K562 (cell line): Measurements from ENCODE around the gene ESPL1. TPM values are rescaled to one million over a fixed set of nuclear protein-coding genes. Genes with fewer than 3 reads are reported as not detected.

Experiments used
- ATAC-seq: fragments of 200-7000 bp; cut with Tn5 transposase; 3 replicates; pipeline ENCODE4 v1.9.1; 2020; ENCODE audit warnings: moderate library complexity
- BruUV-seq: library from RNA; stranded (reverse); fragments of 400-500 nt; replicated peaks from 2 replicates; lab custom pipeline; 2021; lab: Mats Ljungman, UMichigan
- CTCF ChIA-PET: fragments of 300-600 bp; formaldehyde crosslinking; extraction: SDS; loops from one replicate; lab custom pipeline; 2021; ENCODE audit warnings: low intra/inter-chr PET ratio; lab: Yijun Ruan, JAX
- POLR2A ChIA-PET: fragments of 300-600, 350-650 bp; sonication (Branson Sonifier 250); formaldehyde crosslinking; extraction: SDS; loops from one replicate; lab custom pipeline; 2021; ENCODE audit warnings: antibody characterized with exemption, inconsistent platforms; lab: Yijun Ruan, JAX
- DNase-seq, 4 experiments: peaks; one replicate each; pipeline versions ENCODE4 v3.0.0 to v3.0.0-alpha.2; 2011 to 2018; ENCODE audit warnings: low spot score in 3 of 4, mixed read lengths in 3 of 4; ENCODE audit errors: extremely low read depth in 1 of 4
- FAIRE-seq: peaks from 2 replicates; lab custom pipeline; 2011; peaks lifted over from hg19 to GRCh38; lab: Jason Lieb, UNC
- H2AFZ ChIP-seq: 2 replicates; pipeline ENCODE4 v1.6.0; 2011; ENCODE audit warnings: low read depth, low read length, control low read depth, inconsistent platforms
- H3K27ac ChIP-seq: fragments of 200-600 bp; 3 replicates; pipeline ENCODE4 v1.8.0; 2011; ENCODE audit warnings: low read depth, mild to moderate bottlenecking, control low read depth, inconsistent platforms, low read length, moderate library complexity, mixed read lengths; ENCODE audit errors: extremely low read depth
- H3K27me3 ChIP-seq, 2 experiments: fragments of 300-600 bp in 1 of 2; 2 replicates in 1 of 2; 3 replicates in 1 of 2; pipeline versions ENCODE4 v1.6.0 to v1.8.0; 2011; ENCODE audit warnings: inconsistent platforms in 2 of 2, low read length in 2 of 2, mild to moderate bottlenecking in 1 of 2, mixed read lengths in 1 of 2, moderate library complexity in 1 of 2; ENCODE audit not compliant: control insufficient read depth in 2 of 2, insufficient read depth in 2 of 2
- H3K36me3 ChIP-seq: fragments of 300-600 bp; 3 replicates; pipeline ENCODE4 v1.8.0; 2011; ENCODE audit warnings: mild to moderate bottlenecking, low read length, inconsistent platforms; ENCODE audit not compliant: control insufficient read depth, insufficient read depth
- H3K4me1 ChIP-seq, 2 experiments: fragments of 200-600 bp in 1 of 2; replicated peaks in 1 of 2; 2 replicates in 1 of 2; 3 replicates in 1 of 2; pipeline versions ENCODE4 v1.5.1 to v1.8.0; 2011; ENCODE audit warnings: inconsistent platforms in 2 of 2, low read length in 2 of 2, mild to moderate bottlenecking in 1 of 2, mixed read lengths in 1 of 2, moderate library complexity in 1 of 2; ENCODE audit not compliant: control insufficient read depth in 2 of 2, insufficient read depth in 2 of 2
- H3K4me2 ChIP-seq: 2 replicates; pipeline ENCODE4 v1.6.1; 2011; ENCODE audit warnings: low read length, control low read depth, inconsistent platforms, mixed read lengths; ENCODE audit not compliant: insufficient read depth
- H3K4me3 ChIP-seq: fragments of 200-600 bp; sonication (generic), shearing (Covaris generic); 2 replicates; pipeline ENCODE4 v1.5.1; 2016; ENCODE audit warnings: control low read depth, inconsistent platforms
- H3K79me2 ChIP-seq: fragments of 200-600 bp; 3 replicates; pipeline ENCODE4 v1.8.0; 2011; ENCODE audit warnings: low read length, inconsistent platforms; ENCODE audit not compliant: control insufficient read depth, insufficient read depth
- H3K9ac ChIP-seq, 2 experiments: 2 replicates each; pipeline versions ENCODE4 v1.6.0 to v1.6.1; 2011; ENCODE audit warnings: low read depth in 2 of 2, low read length in 2 of 2, control low read depth in 1 of 2, inconsistent platforms in 1 of 2, mild to moderate bottlenecking in 1 of 2, mixed read lengths in 1 of 2; ENCODE audit not compliant: insufficient read depth in 1 of 2
- H3K9me1 ChIP-seq: one replicate; pipeline ENCODE4 v1.6.0; 2011; ENCODE audit warnings: inconsistent platforms, mild to moderate bottlenecking, low read length, moderate library complexity; ENCODE audit not compliant: control insufficient read depth, insufficient read depth
- H3K9me3 ChIP-seq: replicated peaks from 2 replicates; pipeline ENCODE4 v1.5.1; 2011; ENCODE audit warnings: low read depth, low read length, inconsistent platforms; ENCODE audit not compliant: control insufficient read depth, insufficient read depth
- H4K20me1 ChIP-seq: replicated peaks from 2 replicates; pipeline ENCODE4 v1.6.1; 2011; ENCODE audit warnings: low read length, inconsistent platforms, mixed read lengths; ENCODE audit not compliant: control insufficient read depth, insufficient read depth
- ETV1 ChIP-seq: fragments of 450-650 bp; conservative IDR thresholded peaks from 2 replicates; pipeline ENCODE4 v1.6.1; 2016; ENCODE audit warnings: missing genetic modification characterization, control low read depth, low read depth, missing compliant biosample characterization
- EWSR1 ChIP-seq: fragments of 450-650 bp; IDR thresholded peaks from 2 replicates; pipeline ENCODE4 v1.6.1; 2018; ENCODE audit warnings: borderline replicate concordance, mild to moderate bottlenecking, low read depth, moderate library complexity; ENCODE audit not compliant: partially characterized antibody
- GABPB1 ChIP-seq: sonication (generic); formaldehyde crosslinking; IDR thresholded peaks from 2 replicates; pipeline ENCODE4 v1.8.0; 2022; ENCODE audit warnings: mild to moderate bottlenecking, missing genetic modification reagents
- NCOR1 ChIP-seq: fragments of 450-650 bp; IDR thresholded peaks from 2 replicates; pipeline ENCODE4 v1.6.1; 2016; ENCODE audit warnings: mild to moderate bottlenecking, moderate library complexity
- PHB2 ChIP-seq: fragments of 450-650 bp; IDR thresholded peaks from 2 replicates; pipeline ENCODE4 v1.6.1; 2017; ENCODE audit warnings: low read depth
- PHTF2 ChIP-seq: fragments of 250-450 bp; sonication (Bioruptor Pico); IDR thresholded peaks from 2 replicates; pipeline ENCODE4 v1.5.0; 2021; ENCODE audit warnings: mild to moderate bottlenecking
- POLR2AphosphoS2 ChIP-seq: IDR thresholded peaks from 2 replicates; pipeline ENCODE4 v1.6.1; 2012; ENCODE audit warnings: low read length, improper control_type of control experiment
- RAD51 ChIP-seq: fragments of 450-650 bp; IDR thresholded peaks from 2 replicates; pipeline ENCODE4 v1.7.1; 2016; ENCODE audit warnings: low read depth, mild to moderate bottlenecking, borderline replicate concordance
- WGBS: fragments of 100-300 bp; shearing (Covaris generic); methylation state at CpG from one replicate; pipeline ENCODE4 v1.1.6; 2016; ENCODE audit warnings: low coverage, mixed read lengths; ENCODE audit not compliant: insufficient coverage; ENCODE audit errors: missing lambda C conversion rate; 5-methylcytosine and 5-hydroxymethylcytosine counted together
- in situ Hi-C: fragments of 300-500 bp; cut with MboI; formaldehyde crosslinking; loops from 4 replicates; pipeline ENCODE4 v1.15.0; 2018; ENCODE audit warnings: inconsistent platforms, mixed read lengths
- intact Hi-C: fragments of 100-400 bp; cut with micrococcal nuclease; formaldehyde crosslinking; loops from 2 replicates; pipeline ENCODE4 v1.14.2; 2022
- polyA plus RNA-seq, 8 experiments: library from polyadenylated mRNA; depleted of rRNA in 4 of 8; stranded (reverse) in 5 of 8; unstranded in 3 of 8; fragments of >200 nt; fragmentation: Nextera tagmentation in 2 of 8; fragmentation: Illumina TruSeq in 1 of 8; extraction: Ambion mirVana in 2 of 8; extraction: Trizol in 1 of 8; gene quantifications; 2 replicates each; pipeline versions ENCODE4 v1.2.1 to v1.2.3, GENCODE V29; 2011 to 2014; ENCODE audit warnings: inconsistent platforms in 1 of 8, missing spikeins in 1 of 8
- total RNA-seq, 7 experiments: library from RNA; depleted of rRNA in 6 of 7; stranded (reverse); fragments of >200 nt in 6 of 7; fragmentation: Illumina TruSeq in 2 of 7; extraction: Trizol in 2 of 7; gene quantifications; 2 replicates each; pipeline versions ENCODE4 v1.2.1 to v1.2.3, GENCODE V29; 2011 to 2021; ENCODE audit warnings: low replicate concordance in 1 of 7
- TF ChIP-seq, protein P1 (sequence below): fragments of 450-650 bp; IDR thresholded peaks from 2 replicates; pipeline ENCODE4 v1.6.1; 2016; ENCODE audit warnings: mild to moderate bottlenecking, moderate library complexity
- TF ChIP-seq, protein P2 (sequence below): sonication (generic); formaldehyde crosslinking; IDR thresholded peaks from 2 replicates; pipeline ENCODE4 v1.8.1; 2023; ENCODE audit warnings: mild to moderate bottlenecking, missing genetic modification reagents, moderate library complexity

Gene ESPL1
- total and polyA plus RNA-seq, 9 of the 15 experiments (the other 6 are each of a cell fraction or from before 2014, with no cell fraction given) = 1.2 to 55.0 (median 18.7) TPM

DNA sequence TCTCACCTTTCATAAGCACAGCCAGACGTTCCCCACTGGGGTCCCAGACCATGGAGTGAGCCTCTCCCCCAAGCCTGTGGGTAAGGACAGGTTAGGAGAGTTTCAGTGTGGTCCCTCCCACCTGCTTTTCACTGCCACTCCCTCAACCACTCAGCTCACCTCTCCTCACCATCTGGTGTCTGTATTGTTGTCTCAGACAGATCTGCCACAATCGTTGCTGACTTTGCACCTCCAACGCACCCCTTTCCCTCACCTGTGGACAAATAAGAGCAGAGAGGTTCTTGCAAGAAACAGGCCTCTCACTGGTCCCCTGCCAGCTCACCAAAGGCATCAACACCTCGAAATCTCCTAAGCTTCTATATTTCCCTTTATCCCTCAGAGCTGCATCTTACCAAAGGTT is 40.2 kb downstream of the ESPL1 start:
- BruUV-seq = no TSS peak
- TF ChIP-seq RAD51 (no peak), EWSR1 (no peak), POLR2AphosphoS2 (no peak), PHTF2 (no peak), ETV1 (tag) (no peak), PHB2 (no peak), GABPB1 (CRISPR knock-in tag) (no peak), NCOR1 (no peak)
- TF ChIP-seq, protein P1, sequence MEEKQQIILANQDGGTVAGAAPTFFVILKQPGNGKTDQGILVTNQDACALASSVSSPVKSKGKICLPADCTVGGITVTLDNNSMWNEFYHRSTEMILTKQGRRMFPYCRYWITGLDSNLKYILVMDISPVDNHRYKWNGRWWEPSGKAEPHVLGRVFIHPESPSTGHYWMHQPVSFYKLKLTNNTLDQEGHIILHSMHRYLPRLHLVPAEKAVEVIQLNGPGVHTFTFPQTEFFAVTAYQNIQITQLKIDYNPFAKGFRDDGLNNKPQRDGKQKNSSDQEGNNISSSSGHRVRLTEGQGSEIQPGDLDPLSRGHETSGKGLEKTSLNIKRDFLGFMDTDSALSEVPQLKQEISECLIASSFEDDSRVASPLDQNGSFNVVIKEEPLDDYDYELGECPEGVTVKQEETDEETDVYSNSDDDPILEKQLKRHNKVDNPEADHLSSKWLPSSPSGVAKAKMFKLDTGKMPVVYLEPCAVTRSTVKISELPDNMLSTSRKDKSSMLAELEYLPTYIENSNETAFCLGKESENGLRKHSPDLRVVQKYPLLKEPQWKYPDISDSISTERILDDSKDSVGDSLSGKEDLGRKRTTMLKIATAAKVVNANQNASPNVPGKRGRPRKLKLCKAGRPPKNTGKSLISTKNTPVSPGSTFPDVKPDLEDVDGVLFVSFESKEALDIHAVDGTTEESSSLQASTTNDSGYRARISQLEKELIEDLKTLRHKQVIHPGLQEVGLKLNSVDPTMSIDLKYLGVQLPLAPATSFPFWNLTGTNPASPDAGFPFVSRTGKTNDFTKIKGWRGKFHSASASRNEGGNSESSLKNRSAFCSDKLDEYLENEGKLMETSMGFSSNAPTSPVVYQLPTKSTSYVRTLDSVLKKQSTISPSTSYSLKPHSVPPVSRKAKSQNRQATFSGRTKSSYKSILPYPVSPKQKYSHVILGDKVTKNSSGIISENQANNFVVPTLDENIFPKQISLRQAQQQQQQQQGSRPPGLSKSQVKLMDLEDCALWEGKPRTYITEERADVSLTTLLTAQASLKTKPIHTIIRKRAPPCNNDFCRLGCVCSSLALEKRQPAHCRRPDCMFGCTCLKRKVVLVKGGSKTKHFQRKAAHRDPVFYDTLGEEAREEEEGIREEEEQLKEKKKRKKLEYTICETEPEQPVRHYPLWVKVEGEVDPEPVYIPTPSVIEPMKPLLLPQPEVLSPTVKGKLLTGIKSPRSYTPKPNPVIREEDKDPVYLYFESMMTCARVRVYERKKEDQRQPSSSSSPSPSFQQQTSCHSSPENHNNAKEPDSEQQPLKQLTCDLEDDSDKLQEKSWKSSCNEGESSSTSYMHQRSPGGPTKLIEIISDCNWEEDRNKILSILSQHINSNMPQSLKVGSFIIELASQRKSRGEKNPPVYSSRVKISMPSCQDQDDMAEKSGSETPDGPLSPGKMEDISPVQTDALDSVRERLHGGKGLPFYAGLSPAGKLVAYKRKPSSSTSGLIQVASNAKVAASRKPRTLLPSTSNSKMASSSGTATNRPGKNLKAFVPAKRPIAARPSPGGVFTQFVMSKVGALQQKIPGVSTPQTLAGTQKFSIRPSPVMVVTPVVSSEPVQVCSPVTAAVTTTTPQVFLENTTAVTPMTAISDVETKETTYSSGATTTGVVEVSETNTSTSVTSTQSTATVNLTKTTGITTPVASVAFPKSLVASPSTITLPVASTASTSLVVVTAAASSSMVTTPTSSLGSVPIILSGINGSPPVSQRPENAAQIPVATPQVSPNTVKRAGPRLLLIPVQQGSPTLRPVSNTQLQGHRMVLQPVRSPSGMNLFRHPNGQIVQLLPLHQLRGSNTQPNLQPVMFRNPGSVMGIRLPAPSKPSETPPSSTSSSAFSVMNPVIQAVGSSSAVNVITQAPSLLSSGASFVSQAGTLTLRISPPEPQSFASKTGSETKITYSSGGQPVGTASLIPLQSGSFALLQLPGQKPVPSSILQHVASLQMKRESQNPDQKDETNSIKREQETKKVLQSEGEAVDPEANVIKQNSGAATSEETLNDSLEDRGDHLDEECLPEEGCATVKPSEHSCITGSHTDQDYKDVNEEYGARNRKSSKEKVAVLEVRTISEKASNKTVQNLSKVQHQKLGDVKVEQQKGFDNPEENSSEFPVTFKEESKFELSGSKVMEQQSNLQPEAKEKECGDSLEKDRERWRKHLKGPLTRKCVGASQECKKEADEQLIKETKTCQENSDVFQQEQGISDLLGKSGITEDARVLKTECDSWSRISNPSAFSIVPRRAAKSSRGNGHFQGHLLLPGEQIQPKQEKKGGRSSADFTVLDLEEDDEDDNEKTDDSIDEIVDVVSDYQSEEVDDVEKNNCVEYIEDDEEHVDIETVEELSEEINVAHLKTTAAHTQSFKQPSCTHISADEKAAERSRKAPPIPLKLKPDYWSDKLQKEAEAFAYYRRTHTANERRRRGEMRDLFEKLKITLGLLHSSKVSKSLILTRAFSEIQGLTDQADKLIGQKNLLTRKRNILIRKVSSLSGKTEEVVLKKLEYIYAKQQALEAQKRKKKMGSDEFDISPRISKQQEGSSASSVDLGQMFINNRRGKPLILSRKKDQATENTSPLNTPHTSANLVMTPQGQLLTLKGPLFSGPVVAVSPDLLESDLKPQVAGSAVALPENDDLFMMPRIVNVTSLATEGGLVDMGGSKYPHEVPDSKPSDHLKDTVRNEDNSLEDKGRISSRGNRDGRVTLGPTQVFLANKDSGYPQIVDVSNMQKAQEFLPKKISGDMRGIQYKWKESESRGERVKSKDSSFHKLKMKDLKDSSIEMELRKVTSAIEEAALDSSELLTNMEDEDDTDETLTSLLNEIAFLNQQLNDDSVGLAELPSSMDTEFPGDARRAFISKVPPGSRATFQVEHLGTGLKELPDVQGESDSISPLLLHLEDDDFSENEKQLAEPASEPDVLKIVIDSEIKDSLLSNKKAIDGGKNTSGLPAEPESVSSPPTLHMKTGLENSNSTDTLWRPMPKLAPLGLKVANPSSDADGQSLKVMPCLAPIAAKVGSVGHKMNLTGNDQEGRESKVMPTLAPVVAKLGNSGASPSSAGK = no peak
- TF ChIP-seq, protein P2, sequence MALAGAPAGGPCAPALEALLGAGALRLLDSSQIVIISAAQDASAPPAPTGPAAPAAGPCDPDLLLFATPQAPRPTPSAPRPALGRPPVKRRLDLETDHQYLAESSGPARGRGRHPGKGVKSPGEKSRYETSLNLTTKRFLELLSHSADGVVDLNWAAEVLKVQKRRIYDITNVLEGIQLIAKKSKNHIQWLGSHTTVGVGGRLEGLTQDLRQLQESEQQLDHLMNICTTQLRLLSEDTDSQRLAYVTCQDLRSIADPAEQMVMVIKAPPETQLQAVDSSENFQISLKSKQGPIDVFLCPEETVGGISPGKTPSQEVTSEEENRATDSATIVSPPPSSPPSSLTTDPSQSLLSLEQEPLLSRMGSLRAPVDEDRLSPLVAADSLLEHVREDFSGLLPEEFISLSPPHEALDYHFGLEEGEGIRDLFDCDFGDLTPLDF (CRISPR knock-in tag) = no peak

More for the DNA sequence above, 40.2 kb downstream of the ESPL1 start:
- FAIRE-seq (no peak), DNase-seq (no peak), ATAC-seq (no peak)
- Histone ChIP-seq H3K9me3 (no peaks in the 10 kb centered on the region), H3K79me2 (no peaks in the 10 kb centered on the region; the same call in 1 of the 3 replicates), H3K4me3 (no peak overlapping the region), H3K9me1 (peaks cover 3% of the 10 kb centered on the region), H3K4me2 (no peak overlapping the region), H3K4me1 (peaks cover 14 to 17% of the 10 kb centered on the region in 2 experiments; a peak in 4 of 5 replicates), H4K20me1 (no peaks in the 10 kb centered on the region), H3K27ac (peak overlapping the region; percentile 70; the same call in 2 of the 3 replicates), H3K36me3 (peaks cover 56% of the 10 kb centered on the region), H3K9ac (peak overlapping the region in 1 of 2 experiments; percentile 74; a peak in 1 of 4 replicates), H3K27me3 (no peaks in the 10 kb centered on the region), H2AFZ (no peak overlapping the region)
- intact Hi-C loops = no loop called here
- ChIA-PET CTCF (no interaction called here), POLR2A (interaction anchor here (0.6 to 2.3 kb wide), 6 partner anchors 9 to 90 kb away, joined by 3 to 12 read pairs (median 5); partner anchors contain the start of genes AAAS, MYG1 and PFDN5)
- WGBS = 72% methylated on average over 4 of the region's 4 CpGs
- in situ Hi-C loops = no loop called here
